HCT116 (cell line): ENCODE results near the gene NOC4L. TPM values are rescaled to one million over a fixed set of nuclear protein-coding genes. Genes with fewer than 3 reads are reported as not detected.

Experiments used
- ATAC-seq: fragments of 200-7000 bp; cut with Tn5 transposase; 2 replicates; pipeline ENCODE4 v1.9.1; 2020; ENCODE audit warnings: mild to moderate bottlenecking, moderate library complexity
- BruUV-seq: library from RNA; stranded (reverse); fragments of 400-500 nt; replicated peaks from 2 replicates; lab custom pipeline; 2021; lab: Mats Ljungman, UMichigan
- CTCF ChIA-PET: fragments of 300-600 bp; sonication (Branson Sonifier 250); formaldehyde crosslinking; loops from one replicate; lab custom pipeline; 2021; ENCODE audit warnings: antibody characterized with exemption; lab: Charles Lee
- POLR2A ChIA-PET: fragments of 300-600, 350-600 bp; sonication (Branson Sonifier 250); formaldehyde crosslinking; loops from one replicate; lab custom pipeline; 2021; ENCODE audit warnings: antibody characterized with exemption; lab: Charles Lee
- RAD21 ChIA-PET, 2 experiments: fragments of 300-600 bp; sonication (Branson Sonifier 250); formaldehyde crosslinking; loops; one replicate each; lab custom pipeline; 2023; ENCODE audit warnings: low total read pairs in 2 of 2; ENCODE audit not compliant: uncharacterized antibody in 2 of 2, unreplicated experiment in 2 of 2, low non-redundant PET in 1 of 2; lab: Charles Lee
- DNase-seq: peaks from one replicate; pipeline ENCODE4 v3.0.0-alpha.2; 2010; ENCODE audit warnings: low read depth, low spot score
- H2AFZ ChIP-seq: fragments of 200-600 bp; shearing (Covaris generic), sonication (generic); 2 replicates; pipeline ENCODE4 v1.6.1; 2017; ENCODE audit warnings: low read depth, mixed run types, mixed read lengths, antibody characterized with exemption, low read length; ENCODE audit not compliant: poor library complexity, severe bottlenecking
- H3K27ac ChIP-seq: 2 replicates; pipeline ENCODE4 v1.5.1; 2012; ENCODE audit warnings: low read depth, low read length
- H3K27me3 ChIP-seq: fragments of 200-600 bp; sonication (generic); 2 replicates; pipeline ENCODE4 v1.6.1; 2016; ENCODE audit warnings: mixed run types, low read length, mixed read lengths; ENCODE audit not compliant: insufficient read depth
- H3K36me3 ChIP-seq, 2 experiments: fragments of 200-500 bp in 1 of 2; fragments of 200-600 bp in 1 of 2; sonication (Bioruptor generic) in 1 of 2; sonication (generic) in 1 of 2; 2 replicates each; pipeline versions ENCODE4 v1.5.1 to v1.6.1; 2014 to 2016; ENCODE audit warnings: low read length in 2 of 2, inconsistent platforms in 1 of 2, mixed read lengths in 1 of 2, mixed run types in 1 of 2; ENCODE audit not compliant: insufficient read depth in 2 of 2, control insufficient read depth in 1 of 2
- H3K4me1 ChIP-seq, 2 experiments: fragments of 200-600 bp in 1 of 2; sonication (generic) in 1 of 2; 2 replicates each; pipeline versions ENCODE4 v1.5.1 to v1.6.1; 2012 to 2017; ENCODE audit warnings: low read length in 2 of 2, inconsistent platforms in 1 of 2, mild to moderate bottlenecking in 1 of 2, mixed read lengths in 1 of 2, mixed run types in 1 of 2, moderate library complexity in 1 of 2; ENCODE audit not compliant: insufficient read depth in 2 of 2, control insufficient read depth in 1 of 2
- H3K4me2 ChIP-seq: fragments of 200-600 bp; sonication (generic); 2 replicates; pipeline ENCODE4 v1.6.1; 2017; ENCODE audit warnings: mixed run types, low read length, mixed read lengths
- H3K4me3 ChIP-seq, 2 experiments: fragments of 200-600 bp in 1 of 2; sonication (generic) in 1 of 2; replicated peaks in 1 of 2; 2 replicates each; pipeline ENCODE4 v1.5.1; 2011 to 2016; ENCODE audit warnings: low read length in 2 of 2, control low read depth in 1 of 2, low read depth in 1 of 2, mild to moderate bottlenecking in 1 of 2, mixed read lengths in 1 of 2, mixed run types in 1 of 2
- H3K79me2 ChIP-seq: fragments of 200-600 bp; sonication (generic); 2 replicates; pipeline ENCODE4 v1.6.1; 2017; ENCODE audit warnings: mild to moderate bottlenecking, mixed run types, low read length, moderate library complexity, mixed read lengths; ENCODE audit not compliant: insufficient read depth
- H3K9ac ChIP-seq: fragments of 200-600 bp; sonication (generic); 2 replicates; pipeline ENCODE4 v1.6.1; 2016; ENCODE audit warnings: low read length, mixed read lengths
- H3K9me2 ChIP-seq: fragments of 200-600 bp; sonication (generic), shearing (Covaris generic); 2 replicates; pipeline ENCODE4 v1.6.1; 2017; ENCODE audit warnings: mixed run types, mild to moderate bottlenecking, moderate library complexity; ENCODE audit not compliant: insufficient read depth
- H3K9me3 ChIP-seq, 2 experiments: fragments of 200-500 bp in 1 of 2; fragments of 200-600 bp in 1 of 2; sonication (Bioruptor generic) in 1 of 2; sonication (generic) in 1 of 2; 2 replicates each; pipeline ENCODE4 v1.6.1; 2014 to 2017; ENCODE audit warnings: low read length in 2 of 2, mixed read lengths in 2 of 2, inconsistent platforms in 1 of 2, low read depth in 1 of 2, mild to moderate bottlenecking in 1 of 2, mixed run types in 1 of 2, moderate library complexity in 1 of 2; ENCODE audit not compliant: control insufficient read depth in 1 of 2, insufficient read depth in 1 of 2
- H4K20me1 ChIP-seq: fragments of 200-600 bp; sonication (generic), shearing (Covaris generic); 2 replicates; pipeline ENCODE4 v1.6.1; 2017; ENCODE audit warnings: mixed run types, mild to moderate bottlenecking, moderate library complexity; ENCODE audit not compliant: insufficient read depth
- ATF3 ChIP-seq: IDR thresholded peaks from 2 replicates; pipeline ENCODE4 v1.6.1; 2012
- CEBPB ChIP-seq: IDR thresholded peaks from 2 replicates; pipeline ENCODE4 v1.6.1; 2012; ENCODE audit warnings: low read depth
- EGR1 ChIP-seq: IDR thresholded peaks from 2 replicates; pipeline ENCODE4 v1.6.1; 2012; ENCODE audit warnings: low read depth
- ELF1 ChIP-seq: IDR thresholded peaks from 2 replicates; pipeline ENCODE4 v1.6.1; 2012; ENCODE audit warnings: low read depth, borderline replicate concordance
- EZH2phosphoT487 ChIP-seq: fragments of 200-600 bp; IDR thresholded peaks from 2 replicates; pipeline ENCODE4 v1.6.1; 2018; ENCODE audit warnings: antibody characterized with exemption, borderline replicate concordance
- JUND ChIP-seq: IDR thresholded peaks from 2 replicates; pipeline ENCODE4 v1.6.1; 2012
- POLR2A ChIP-seq: IDR thresholded peaks from 2 replicates; pipeline ENCODE4 v1.7.0; 2011; ENCODE audit warnings: borderline replicate concordance; ENCODE audit not compliant: insufficient read depth, insufficient read length; ENCODE audit errors: extremely low read depth
- SIN3A ChIP-seq: IDR thresholded peaks from 2 replicates; pipeline ENCODE4 v1.6.1; 2012; ENCODE audit warnings: low read depth
- SRF ChIP-seq: IDR thresholded peaks from 2 replicates; pipeline ENCODE4 v1.6.1; 2012; ENCODE audit warnings: low read depth
- TCF7L2 ChIP-seq: IDR thresholded peaks from 2 replicates; pipeline ENCODE4 v1.7.0; 2011; ENCODE audit warnings: borderline replicate concordance, inconsistent platforms; ENCODE audit not compliant: insufficient read depth, insufficient read length; ENCODE audit errors: extremely low read depth
- intact Hi-C: fragments of 100-400 bp; cut with micrococcal nuclease; formaldehyde crosslinking; loops from 2 replicates; pipeline ENCODE4 v1.10.0; 2022
- total RNA-seq: library from RNA; stranded (reverse); gene quantifications from one replicate; pipeline ENCODE4 v1.2.1, GENCODE V29; 2021; ENCODE audit not compliant: unreplicated experiment
- TF ChIP-seq, protein P1 (sequence below): IDR thresholded peaks from 2 replicates; pipeline ENCODE4 v1.6.1; 2012; ENCODE audit warnings: low read depth
- TF ChIP-seq, protein P2 (sequence below): IDR thresholded peaks from 2 replicates; pipeline ENCODE4 v1.6.1; 2012
- TF ChIP-seq, protein P3 (sequence below): IDR thresholded peaks from 2 replicates; pipeline ENCODE4 v1.6.1; 2011; ENCODE audit warnings: mild to moderate bottlenecking, low read length, moderate library complexity; ENCODE audit not compliant: insufficient replicate concordance; ENCODE audit errors: extremely low read depth

The NOC4L gene
- total RNA-seq, 1 experiment from 2014 or later: 47.6 TPM

DNA sequence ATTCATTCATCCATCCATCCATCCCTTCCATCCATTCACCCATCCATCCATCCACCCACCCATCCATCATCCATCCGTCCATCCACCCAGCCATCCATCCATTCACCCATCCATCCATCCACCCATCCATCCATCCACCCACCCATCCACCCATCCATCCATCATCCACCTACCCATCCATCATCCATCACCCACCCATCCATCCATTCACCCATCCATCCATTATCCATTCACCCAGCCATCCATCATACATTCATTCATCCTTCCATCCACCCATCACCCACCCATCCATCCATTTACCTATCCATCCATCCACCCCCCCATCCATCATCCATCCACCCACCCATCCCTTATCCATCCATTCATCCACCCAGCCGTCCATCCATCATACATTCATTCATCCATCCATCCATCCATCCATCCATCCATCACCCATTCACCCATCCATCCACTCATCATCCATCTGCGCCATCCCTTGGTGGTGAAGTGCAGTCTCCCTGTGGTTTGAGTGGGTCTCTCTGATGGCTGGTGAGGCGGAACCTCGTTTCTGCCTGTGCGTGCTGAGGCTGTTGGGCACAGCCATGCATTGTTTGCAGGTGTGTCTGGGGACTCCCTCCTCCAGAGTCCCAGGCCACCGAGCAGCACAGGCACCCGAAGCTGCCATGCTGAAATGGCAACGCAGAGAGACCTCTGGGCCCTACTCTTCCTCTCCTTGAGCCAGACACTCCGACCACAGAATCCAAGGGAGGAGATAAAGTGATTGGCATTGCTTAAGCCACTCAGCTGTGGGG lies 22.7 kb downstream of the NOC4L start:
- ATAC-seq: no peak
- Histone ChIP-seq H3K4me1 (peaks cover 0 to 6% of the 10 kb centered on the region in 2 experiments; a peak in 1 of 4 replicates), H2AFZ (no peak overlapping the region), H3K27me3 (no peaks in the 10 kb centered on the region), H3K9me3 (no peaks in the 10 kb centered on the region), H3K4me2 (no peak overlapping the region), H3K4me3 (no peak overlapping the region), H3K9ac (no peak overlapping the region), H4K20me1 (no peaks in the 10 kb centered on the region), H3K9me2 (no peaks in the 10 kb centered on the region), H3K27ac (no peak overlapping the region), H3K79me2 (no peaks in the 10 kb centered on the region), H3K36me3 (no peaks in the 10 kb centered on the region)
- intact Hi-C loops: no loop called here
- RAD21 ChIA-PET: no interaction called here
- BruUV-seq: no TSS peak
- no peak for DNase-seq
- POLR2A ChIA-PET: no interaction called here
- CTCF ChIA-PET: no interaction called here
- no peak for TF ChIP-seq TCF7L2
- TF ChIP-seq SRF: no peak
- TF ChIP-seq JUND: no peak
- TF ChIP-seq POLR2A: no peak
- TF ChIP-seq EZH2phosphoT487: no peak
- no peak for TF ChIP-seq ATF3
- TF ChIP-seq, protein P1, sequence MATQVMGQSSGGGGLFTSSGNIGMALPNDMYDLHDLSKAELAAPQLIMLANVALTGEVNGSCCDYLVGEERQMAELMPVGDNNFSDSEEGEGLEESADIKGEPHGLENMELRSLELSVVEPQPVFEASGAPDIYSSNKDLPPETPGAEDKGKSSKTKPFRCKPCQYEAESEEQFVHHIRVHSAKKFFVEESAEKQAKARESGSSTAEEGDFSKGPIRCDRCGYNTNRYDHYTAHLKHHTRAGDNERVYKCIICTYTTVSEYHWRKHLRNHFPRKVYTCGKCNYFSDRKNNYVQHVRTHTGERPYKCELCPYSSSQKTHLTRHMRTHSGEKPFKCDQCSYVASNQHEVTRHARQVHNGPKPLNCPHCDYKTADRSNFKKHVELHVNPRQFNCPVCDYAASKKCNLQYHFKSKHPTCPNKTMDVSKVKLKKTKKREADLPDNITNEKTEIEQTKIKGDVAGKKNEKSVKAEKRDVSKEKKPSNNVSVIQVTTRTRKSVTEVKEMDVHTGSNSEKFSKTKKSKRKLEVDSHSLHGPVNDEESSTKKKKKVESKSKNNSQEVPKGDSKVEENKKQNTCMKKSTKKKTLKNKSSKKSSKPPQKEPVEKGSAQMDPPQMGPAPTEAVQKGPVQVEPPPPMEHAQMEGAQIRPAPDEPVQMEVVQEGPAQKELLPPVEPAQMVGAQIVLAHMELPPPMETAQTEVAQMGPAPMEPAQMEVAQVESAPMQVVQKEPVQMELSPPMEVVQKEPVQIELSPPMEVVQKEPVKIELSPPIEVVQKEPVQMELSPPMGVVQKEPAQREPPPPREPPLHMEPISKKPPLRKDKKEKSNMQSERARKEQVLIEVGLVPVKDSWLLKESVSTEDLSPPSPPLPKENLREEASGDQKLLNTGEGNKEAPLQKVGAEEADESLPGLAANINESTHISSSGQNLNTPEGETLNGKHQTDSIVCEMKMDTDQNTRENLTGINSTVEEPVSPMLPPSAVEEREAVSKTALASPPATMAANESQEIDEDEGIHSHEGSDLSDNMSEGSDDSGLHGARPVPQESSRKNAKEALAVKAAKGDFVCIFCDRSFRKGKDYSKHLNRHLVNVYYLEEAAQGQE: no peak
- no peak for TF ChIP-seq SIN3A
- no peak for TF ChIP-seq CEBPB
- no peak for TF ChIP-seq ELF1
- TF ChIP-seq, protein P2, sequence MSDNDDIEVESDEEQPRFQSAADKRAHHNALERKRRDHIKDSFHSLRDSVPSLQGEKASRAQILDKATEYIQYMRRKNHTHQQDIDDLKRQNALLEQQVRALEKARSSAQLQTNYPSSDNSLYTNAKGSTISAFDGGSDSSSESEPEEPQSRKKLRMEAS: no peak
- no peak for TF ChIP-seq EGR1
- TF ChIP-seq, protein P3, sequence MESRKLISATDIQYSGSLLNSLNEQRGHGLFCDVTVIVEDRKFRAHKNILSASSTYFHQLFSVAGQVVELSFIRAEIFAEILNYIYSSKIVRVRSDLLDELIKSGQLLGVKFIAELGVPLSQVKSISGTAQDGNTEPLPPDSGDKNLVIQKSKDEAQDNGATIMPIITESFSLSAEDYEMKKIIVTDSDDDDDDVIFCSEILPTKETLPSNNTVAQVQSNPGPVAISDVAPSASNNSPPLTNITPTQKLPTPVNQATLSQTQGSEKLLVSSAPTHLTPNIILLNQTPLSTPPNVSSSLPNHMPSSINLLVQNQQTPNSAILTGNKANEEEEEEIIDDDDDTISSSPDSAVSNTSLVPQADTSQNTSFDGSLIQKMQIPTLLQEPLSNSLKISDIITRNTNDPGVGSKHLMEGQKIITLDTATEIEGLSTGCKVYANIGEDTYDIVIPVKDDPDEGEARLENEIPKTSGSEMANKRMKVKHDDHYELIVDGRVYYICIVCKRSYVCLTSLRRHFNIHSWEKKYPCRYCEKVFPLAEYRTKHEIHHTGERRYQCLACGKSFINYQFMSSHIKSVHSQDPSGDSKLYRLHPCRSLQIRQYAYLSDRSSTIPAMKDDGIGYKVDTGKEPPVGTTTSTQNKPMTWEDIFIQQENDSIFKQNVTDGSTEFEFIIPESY: no peak
